ENCODE measurements around the gene RASGEF1B. TPM values are rescaled to one million over a fixed set of nuclear protein-coding genes. Genes with fewer than 3 reads are reported as not detected.

RASGEF1B gene
- total RNA-seq, 1 experiment from 2014 or later, result 7.5 TPM

DNA sequence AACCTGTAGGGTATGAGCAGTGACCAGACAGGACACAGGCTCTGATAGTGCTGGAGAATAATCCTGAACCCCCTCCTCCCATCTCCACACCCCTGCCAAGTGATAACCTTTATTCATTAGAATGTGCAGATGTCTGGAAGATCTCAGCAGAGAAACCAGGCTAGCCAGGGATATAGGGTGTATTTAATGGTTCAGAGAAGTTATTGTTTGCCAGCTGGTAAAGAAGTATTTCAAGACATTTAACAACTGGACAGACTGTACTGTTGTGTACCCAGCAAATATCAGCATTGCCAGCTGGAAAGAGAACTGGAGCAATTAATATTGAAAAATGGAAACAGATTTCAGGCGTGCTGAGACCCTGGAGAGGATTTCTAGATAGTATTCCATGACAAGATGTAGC lies 94.5 kb downstream of the RASGEF1B start:
- Histone ChIP-seq H3T11ph (ENCODE audit: low read length) (no peak overlapping the region), H3K18ac (ENCODE audit: insufficient read length, low read depth, low read length) (no peak overlapping the region), H2BK20ac (ENCODE audit: low read depth, low read length, poor library complexity, severe bottlenecking) (no peak overlapping the region), H2BK12ac (ENCODE audit: insufficient read length, low read depth, low read length) (no peak overlapping the region), H2BK120ac (ENCODE audit: low read depth, low read length, poor library complexity, severe bottlenecking) (no peak overlapping the region), H3K79me1 (ENCODE audit: insufficient read depth, low read depth, low read length, poor library complexity, severe bottlenecking) (no peaks in the 10 kb centered on the region), H3K27ac (ENCODE audit: insufficient read length, low read depth, low read length) (no peak overlapping the region), H4K20me1 (ENCODE audit: control insufficient read depth, insufficient read depth, insufficient read length) (no peaks in the 10 kb centered on the region), H3K79me2 (ENCODE audit: insufficient read depth, low read length) (no peaks in the 10 kb centered on the region), H4K8ac (replicated peaks; ENCODE audit: insufficient read length, low read depth, low read length) (no peak overlapping the region), H2AFZ (ENCODE audit: low read length) (no peak overlapping the region), H3K56ac (ENCODE audit: insufficient read length, low read depth, low read length) (no peak overlapping the region), H4K5ac (ENCODE audit: insufficient read length, low read depth, low read length) (no peak overlapping the region), H3K23ac (ENCODE audit: insufficient read length, low read depth, low read length) (no peak overlapping the region), H3K4ac (ENCODE audit: low read depth, low read length) (no peak overlapping the region), H3K27me3 (ENCODE audit: insufficient read depth, low read length) (no peaks in the 10 kb centered on the region), H3K23me2 (ENCODE audit: insufficient read length, low read depth, low read length, poor library complexity, severe bottlenecking) (no peaks in the 10 kb centered on the region), H3K14ac (ENCODE audit: insufficient read depth, low read length) (no peak overlapping the region), H4K91ac (ENCODE audit: insufficient read length, low read depth, low read length) (no peak overlapping the region), H2BK5ac (ENCODE audit: insufficient read length, low read length) (no peak overlapping the region), H2BK15ac (ENCODE audit: low read depth, low read length) (no peak overlapping the region), H2AK5ac (ENCODE audit: insufficient read length, low read length) (no peak overlapping the region), H3K4me1 (ENCODE audit: insufficient read depth, low read length) (no peaks in the 10 kb centered on the region), H3K9ac (ENCODE audit: extremely low read depth, insufficient read length, low read length) (no peak overlapping the region), H3K4me2 (ENCODE audit: insufficient read depth, insufficient read length, low read length) (no peak overlapping the region), H3K9me3 (ENCODE audit: control insufficient read depth, low read depth, low read length) (no peaks in the 10 kb centered on the region)
- Mint-ChIP-seq H3K4me1 (no peaks in the 10 kb centered on the region), H3K9me3 (no peaks in the 10 kb centered on the region), H3K27ac (no peak overlapping the region), H3K4me3 (no peak overlapping the region), H3K36me3 (ENCODE audit: insufficient read depth in 1 of 3, low read depth in 3 of 3) (no peaks in the 10 kb centered on the region), H3K27me3 (ENCODE audit: low read depth) (no peaks in the 10 kb centered on the region)
- no peak for DNase-seq
- TF ChIP-seq, protein P1, sequence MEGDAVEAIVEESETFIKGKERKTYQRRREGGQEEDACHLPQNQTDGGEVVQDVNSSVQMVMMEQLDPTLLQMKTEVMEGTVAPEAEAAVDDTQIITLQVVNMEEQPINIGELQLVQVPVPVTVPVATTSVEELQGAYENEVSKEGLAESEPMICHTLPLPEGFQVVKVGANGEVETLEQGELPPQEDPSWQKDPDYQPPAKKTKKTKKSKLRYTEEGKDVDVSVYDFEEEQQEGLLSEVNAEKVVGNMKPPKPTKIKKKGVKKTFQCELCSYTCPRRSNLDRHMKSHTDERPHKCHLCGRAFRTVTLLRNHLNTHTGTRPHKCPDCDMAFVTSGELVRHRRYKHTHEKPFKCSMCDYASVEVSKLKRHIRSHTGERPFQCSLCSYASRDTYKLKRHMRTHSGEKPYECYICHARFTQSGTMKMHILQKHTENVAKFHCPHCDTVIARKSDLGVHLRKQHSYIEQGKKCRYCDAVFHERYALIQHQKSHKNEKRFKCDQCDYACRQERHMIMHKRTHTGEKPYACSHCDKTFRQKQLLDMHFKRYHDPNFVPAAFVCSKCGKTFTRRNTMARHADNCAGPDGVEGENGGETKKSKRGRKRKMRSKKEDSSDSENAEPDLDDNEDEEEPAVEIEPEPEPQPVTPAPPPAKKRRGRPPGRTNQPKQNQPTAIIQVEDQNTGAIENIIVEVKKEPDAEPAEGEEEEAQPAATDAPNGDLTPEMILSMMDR (conservative IDR thresholded peaks at IDR 0.05), result no peak
- no CpG with 5 or more reads among the region's 1 CpG for WGBS (ENCODE audit: extremely low coverage, insufficient read length, low lambda C conversion rate)

Measured in H9 (cell line).